Progenitor cell of endocrine pancreas (in vitro differentiated cells): ENCODE measurements around the gene PDHX. TPM values are rescaled to one million over a fixed set of nuclear protein-coding genes. Genes with fewer than 3 reads are reported as not detected.

Source experiments
- DNase-seq: peaks from one replicate; pipeline ENCODE4 v3.0.0; 2021; ENCODE audit warnings: low spot score; ENCODE audit not compliant: unreplicated experiment
- H3K27ac Mint-ChIP-seq: 2 replicates; pipeline ENCODE4 v1.8.0; 2021; ENCODE audit warnings: mild to moderate bottlenecking, moderate library complexity, mixed read lengths
- H3K27me3 Mint-ChIP-seq: 2 replicates; pipeline ENCODE4 v1.8.0; 2021; ENCODE audit warnings: mixed read lengths
- H3K36me3 Mint-ChIP-seq: 2 replicates; pipeline ENCODE4 v1.8.0; 2022; ENCODE audit warnings: mixed read lengths; ENCODE audit not compliant: insufficient read depth
- H3K4me1 Mint-ChIP-seq: 2 replicates; pipeline ENCODE4 v1.8.0; 2021; ENCODE audit warnings: low read depth, mixed read lengths
- H3K4me3 Mint-ChIP-seq: 2 replicates; pipeline ENCODE4 v1.8.0; 2021; ENCODE audit warnings: low read depth, mild to moderate bottlenecking, moderate library complexity, mixed read lengths
- H3K9me3 Mint-ChIP-seq: 2 replicates; pipeline ENCODE4 v1.8.0; 2021; ENCODE audit warnings: low read depth, mixed read lengths
- CTCF ChIP-seq: fragments of 200-600 bp; sonication (generic); IDR thresholded peaks from one replicate; pipeline ENCODE4 v1.5.0; 2021; ENCODE audit warnings: antibody characterized with exemption, mild to moderate bottlenecking; ENCODE audit not compliant: unreplicated experiment
- total RNA-seq: library from RNA; stranded (reverse); gene quantifications from 2 replicates; pipeline ENCODE4 v1.2.1, GENCODE V29; 2021

Gene PDHX
- total RNA-seq, 1 donor from 2014 or later, result 39.9 TPM

GRCh38 chr11:35035894-35036408 lies 119.5 kb downstream of the PDHX start:
- no peak for TF ChIP-seq CTCF
- H3K4me3 Mint-ChIP-seq, result no peak overlapping the region
- peaks cover 7% of the 10 kb centered on the region for H3K27me3 Mint-ChIP-seq
- no peaks in the 10 kb centered on the region for H3K9me3 Mint-ChIP-seq
- no peak overlapping the region for H3K27ac Mint-ChIP-seq
- no peaks in the 10 kb centered on the region for H3K4me1 Mint-ChIP-seq
- no peaks in the 10 kb centered on the region for H3K36me3 Mint-ChIP-seq
- no peak for DNase-seq

GRCh38 chr11:35036639-35037038 lies 120.2 kb downstream of the PDHX start:
- Mint-ChIP-seq H3K27me3 (peaks cover 7% of the 10 kb centered on the region), H3K4me1 (no peaks in the 10 kb centered on the region), H3K27ac (no peak overlapping the region), H3K9me3 (no peaks in the 10 kb centered on the region), H3K36me3 (no peaks in the 10 kb centered on the region), H3K4me3 (no peak overlapping the region)
- TF ChIP-seq CTCF, result no peak
- no peak for DNase-seq

- H3K27me3 Mint-ChIP-seq, result peaks cover 7% of the 10 kb centered on the region
- no peak overlapping the region for H3K27ac Mint-ChIP-seq
- H3K36me3 Mint-ChIP-seq, result no peaks in the 10 kb centered on the region
- H3K9me3 Mint-ChIP-seq, result no peaks in the 10 kb centered on the region
- no peak for DNase-seq
- no peak overlapping the region for H3K4me3 Mint-ChIP-seq
- no peak for TF ChIP-seq CTCF
- H3K4me1 Mint-ChIP-seq, result no peaks in the 10 kb centered on the region
Observed at GRCh38 chr11:35038211-35038928, 122.0 kb downstream of the PDHX start.

DNA sequence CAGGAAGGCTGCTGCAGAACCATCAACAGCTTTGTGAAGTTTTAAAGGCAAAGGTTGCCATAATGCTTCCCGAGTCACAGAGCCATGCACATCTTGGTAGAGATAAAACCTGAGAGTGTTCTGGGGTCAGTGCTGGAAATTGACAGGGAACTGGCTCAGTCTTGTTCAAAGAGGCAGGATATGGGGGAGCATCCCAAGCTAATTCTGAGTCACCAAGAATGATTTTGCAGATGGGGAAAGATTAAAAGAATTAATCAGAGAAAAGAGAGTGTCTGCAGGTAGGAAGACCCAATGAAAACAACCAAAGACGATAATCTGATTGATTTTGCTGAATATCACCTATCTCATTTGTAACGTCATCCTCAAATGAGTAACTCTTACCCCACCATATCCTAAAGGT lies 122.7 kb downstream of the PDHX start:
- H3K4me1 Mint-ChIP-seq, result no peaks in the 10 kb centered on the region
- no peak overlapping the region for H3K27ac Mint-ChIP-seq
- no peaks in the 10 kb centered on the region for H3K36me3 Mint-ChIP-seq
- H3K4me3 Mint-ChIP-seq, result no peak overlapping the region
- no peak for TF ChIP-seq CTCF
- peaks cover 4% of the 10 kb centered on the region for H3K27me3 Mint-ChIP-seq
- H3K9me3 Mint-ChIP-seq, result no peaks in the 10 kb centered on the region
- no peak for DNase-seq

GRCh38 chr11:35040221-35040942 lies 124.0 kb downstream of the PDHX start:
- Mint-ChIP-seq H3K4me3 (no peak overlapping the region), H3K27ac (no peak overlapping the region), H3K27me3 (peaks cover 4% of the 10 kb centered on the region), H3K36me3 (no peaks in the 10 kb centered on the region), H3K4me1 (peaks cover 4% of the 10 kb centered on the region), H3K9me3 (no peaks in the 10 kb centered on the region)
- no peak for DNase-seq
- TF ChIP-seq CTCF, result no peak
